OCI-LY7 (cell line): ENCODE data around the gene SERTAD1. TPM values are rescaled to one million over a fixed set of nuclear protein-coding genes. Genes with fewer than 3 reads are reported as not detected.

Experiments
- BruUV-seq: library from RNA; stranded (reverse); fragments of 400-500 nt; replicated peaks from 2 replicates; lab custom pipeline; 2021; lab: Mats Ljungman, UMichigan
- CTCF ChIA-PET: fragments of 300-600 bp; sonication (Branson Sonifier 250); formaldehyde crosslinking; loops from one replicate; lab custom pipeline; 2022; ENCODE audit warnings: antibody characterized with exemption; ENCODE audit not compliant: unreplicated experiment; lab: Charles Lee
- POLR2A ChIA-PET: fragments of 300-600 bp; sonication (Branson Sonifier 250); formaldehyde crosslinking; loops from one replicate; lab custom pipeline; 2022; ENCODE audit warnings: antibody characterized with exemption; lab: Charles Lee
- DNase-seq: peaks from one replicate; pipeline ENCODE4 v3.0.0-alpha.2; 2015; ENCODE audit warnings: low spot score
- H2AFZ ChIP-seq: fragments of 200-600 bp; sonication (generic), shearing (Covaris generic); 2 replicates; pipeline ENCODE4 v1.6.1; 2014; ENCODE audit warnings: mild to moderate bottlenecking, antibody characterized with exemption, low read length, moderate library complexity
- H3K27ac ChIP-seq: fragments of 200-600 bp; sonication (generic); 2 replicates; pipeline ENCODE4 v1.5.1; 2014; ENCODE audit warnings: mixed run types, low read depth, mild to moderate bottlenecking, moderate library complexity, low read length, inconsistent platforms; ENCODE audit not compliant: poor library complexity, severe bottlenecking
- H3K36me3 ChIP-seq: fragments of 200-600 bp; sonication (generic); 2 replicates; pipeline ENCODE4 v1.6.1; 2014; ENCODE audit warnings: mild to moderate bottlenecking, antibody characterized with exemption, low read length, moderate library complexity, mixed read lengths; ENCODE audit not compliant: insufficient read depth
- H3K4me1 ChIP-seq: fragments of 200-600 bp; sonication (generic); 2 replicates; pipeline ENCODE4 v1.5.1; 2014; ENCODE audit warnings: mild to moderate bottlenecking, low read length; ENCODE audit not compliant: insufficient read depth, poor library complexity, severe bottlenecking
- H3K4me2 ChIP-seq: fragments of 200-600 bp; sonication (generic); 2 replicates; pipeline ENCODE4 v1.6.1; 2014; ENCODE audit warnings: mild to moderate bottlenecking, low read length
- H3K4me3 ChIP-seq: fragments of 200-600 bp; sonication (generic); 2 replicates; pipeline ENCODE4 v1.5.1; 2014; ENCODE audit warnings: mild to moderate bottlenecking, low read depth, low read length; ENCODE audit not compliant: poor library complexity, severe bottlenecking
- H3K79me2 ChIP-seq: fragments of 200-600 bp; sonication (generic); 2 replicates; pipeline ENCODE4 v1.6.1; 2016; ENCODE audit warnings: low read depth, mild to moderate bottlenecking, low read length, moderate library complexity, mixed read lengths; ENCODE audit not compliant: insufficient read depth
- H3K9me2 ChIP-seq: fragments of 200-600 bp; sonication (generic); 2 replicates; pipeline ENCODE4 v1.6.1; 2016; ENCODE audit warnings: mild to moderate bottlenecking, low read length, mixed read lengths; ENCODE audit not compliant: insufficient read depth
- H3K9me3 ChIP-seq: fragments of 200-600 bp; sonication (generic); 2 replicates; pipeline ENCODE4 v1.6.1; 2014; ENCODE audit warnings: mild to moderate bottlenecking, mixed run types, low read length, mixed read lengths
- H4K20me1 ChIP-seq: fragments of 200-600 bp; sonication (generic); 2 replicates; pipeline ENCODE4 v1.6.1; 2014; ENCODE audit warnings: mild to moderate bottlenecking, antibody characterized with exemption, low read length, moderate library complexity, mixed read lengths; ENCODE audit not compliant: insufficient read depth
- EZH2phosphoT487 ChIP-seq: fragments of 200-600 bp; sonication (generic); IDR thresholded peaks from 2 replicates; pipeline ENCODE4 v1.6.1; 2018; ENCODE audit warnings: low read depth, borderline replicate concordance, mild to moderate bottlenecking, mixed run types, antibody characterized with exemption, low read length, moderate library complexity, mixed read lengths
- intact Hi-C: fragments of 100-400 bp; cut with micrococcal nuclease; formaldehyde crosslinking; loops from one replicate; pipeline ENCODE4 v1.10.0; 2022; ENCODE audit not compliant: unreplicated experiment
- total RNA-seq, 2 experiments: library from RNA; depleted of rRNA in 1 of 2; stranded (reverse); fragments of >200 nt in 1 of 2; shearing (Covaris generic) in 1 of 2; gene quantifications; 2 replicates each; pipeline ENCODE4 v1.2.3, GENCODE V29; 2014 to 2022
- TF ChIP-seq, protein P1 (sequence below): fragments of 200-600 bp; sonication (generic); conservative IDR thresholded peaks from 2 replicates; pipeline ENCODE4 v1.5.1; 2014; ENCODE audit warnings: mild to moderate bottlenecking, antibody characterized with exemption, low read length, moderate library complexity, mixed read lengths

Gene SERTAD1
- total RNA-seq, 2 experiments from 2014 or later, result 5.7 to 6.1 TPM

DNA sequence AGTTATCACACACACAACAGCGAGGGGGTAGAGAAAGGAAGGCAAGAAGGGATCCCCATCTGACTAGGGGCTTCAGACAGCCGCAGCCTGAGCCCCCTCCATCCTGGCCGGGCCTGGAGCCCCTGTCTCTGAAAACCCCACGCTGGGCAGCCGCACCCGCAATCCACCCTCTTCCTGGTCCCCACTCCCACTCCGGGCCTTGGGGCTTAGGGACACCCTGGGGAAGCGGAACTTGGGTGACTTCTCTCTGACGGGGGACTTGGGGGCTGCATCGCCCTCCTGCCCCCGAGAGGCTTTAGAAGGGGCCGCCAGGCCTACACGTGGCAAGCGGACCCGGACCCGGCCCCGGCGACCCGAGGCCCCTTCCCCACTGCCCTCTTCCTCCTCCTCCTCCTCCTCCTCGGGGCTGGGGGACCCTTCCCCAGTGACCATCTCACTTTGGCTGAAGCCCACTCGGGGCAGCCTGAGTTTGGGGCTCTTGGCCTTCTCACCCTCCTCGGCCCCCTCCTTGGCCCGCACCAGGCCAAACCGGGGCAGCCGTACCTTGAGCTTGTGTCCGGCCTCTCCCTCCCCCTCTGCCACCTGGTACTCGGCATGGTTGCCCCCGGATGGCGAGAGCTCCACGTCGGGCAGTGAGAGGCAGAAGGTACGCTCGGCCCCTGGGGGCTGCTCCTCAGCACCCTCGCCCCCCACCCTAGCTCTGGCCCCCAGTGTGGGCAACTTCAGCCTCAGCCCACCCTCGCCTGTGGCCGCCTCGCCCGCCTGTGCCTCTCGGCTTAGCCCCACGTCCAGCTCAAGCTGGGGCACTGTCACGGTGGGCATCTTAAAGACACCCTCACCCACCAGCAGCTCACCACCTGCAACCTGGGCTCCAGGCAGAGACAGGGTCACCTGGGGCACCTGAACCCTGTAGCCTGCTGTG lies 31.6 kb downstream of the SERTAD1 start:
- no peak for TF ChIP-seq EZH2phosphoT487
- TF ChIP-seq, protein P1, sequence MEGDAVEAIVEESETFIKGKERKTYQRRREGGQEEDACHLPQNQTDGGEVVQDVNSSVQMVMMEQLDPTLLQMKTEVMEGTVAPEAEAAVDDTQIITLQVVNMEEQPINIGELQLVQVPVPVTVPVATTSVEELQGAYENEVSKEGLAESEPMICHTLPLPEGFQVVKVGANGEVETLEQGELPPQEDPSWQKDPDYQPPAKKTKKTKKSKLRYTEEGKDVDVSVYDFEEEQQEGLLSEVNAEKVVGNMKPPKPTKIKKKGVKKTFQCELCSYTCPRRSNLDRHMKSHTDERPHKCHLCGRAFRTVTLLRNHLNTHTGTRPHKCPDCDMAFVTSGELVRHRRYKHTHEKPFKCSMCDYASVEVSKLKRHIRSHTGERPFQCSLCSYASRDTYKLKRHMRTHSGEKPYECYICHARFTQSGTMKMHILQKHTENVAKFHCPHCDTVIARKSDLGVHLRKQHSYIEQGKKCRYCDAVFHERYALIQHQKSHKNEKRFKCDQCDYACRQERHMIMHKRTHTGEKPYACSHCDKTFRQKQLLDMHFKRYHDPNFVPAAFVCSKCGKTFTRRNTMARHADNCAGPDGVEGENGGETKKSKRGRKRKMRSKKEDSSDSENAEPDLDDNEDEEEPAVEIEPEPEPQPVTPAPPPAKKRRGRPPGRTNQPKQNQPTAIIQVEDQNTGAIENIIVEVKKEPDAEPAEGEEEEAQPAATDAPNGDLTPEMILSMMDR, result no peak
- DNase-seq, result no peak
- H3K36me3 ChIP-seq, result no peaks in the 10 kb centered on the region
- H3K4me3 ChIP-seq, result no peak overlapping the region
- no peak overlapping the region for H2AFZ ChIP-seq
- CTCF ChIA-PET, result no interaction called here
- no peaks in the 10 kb centered on the region for H3K79me2 ChIP-seq
- no peak overlapping the region for H3K4me2 ChIP-seq
- H4K20me1 ChIP-seq, result no peaks in the 10 kb centered on the region
- H3K9me3 ChIP-seq, result no peaks in the 10 kb centered on the region
- BruUV-seq, result no TSS peak
- H3K9me2 ChIP-seq, result no peaks in the 10 kb centered on the region
- no peak overlapping the region for H3K27ac ChIP-seq
- intact Hi-C loops, result loop anchor here (1.0 kb wide), 1 partner anchor 50 kb away; the partner anchor contains the start of gene SERTAD3
- H3K4me1 ChIP-seq, result peaks cover 5% of the 10 kb centered on the region
- POLR2A ChIA-PET, result no interaction called here

DNA sequence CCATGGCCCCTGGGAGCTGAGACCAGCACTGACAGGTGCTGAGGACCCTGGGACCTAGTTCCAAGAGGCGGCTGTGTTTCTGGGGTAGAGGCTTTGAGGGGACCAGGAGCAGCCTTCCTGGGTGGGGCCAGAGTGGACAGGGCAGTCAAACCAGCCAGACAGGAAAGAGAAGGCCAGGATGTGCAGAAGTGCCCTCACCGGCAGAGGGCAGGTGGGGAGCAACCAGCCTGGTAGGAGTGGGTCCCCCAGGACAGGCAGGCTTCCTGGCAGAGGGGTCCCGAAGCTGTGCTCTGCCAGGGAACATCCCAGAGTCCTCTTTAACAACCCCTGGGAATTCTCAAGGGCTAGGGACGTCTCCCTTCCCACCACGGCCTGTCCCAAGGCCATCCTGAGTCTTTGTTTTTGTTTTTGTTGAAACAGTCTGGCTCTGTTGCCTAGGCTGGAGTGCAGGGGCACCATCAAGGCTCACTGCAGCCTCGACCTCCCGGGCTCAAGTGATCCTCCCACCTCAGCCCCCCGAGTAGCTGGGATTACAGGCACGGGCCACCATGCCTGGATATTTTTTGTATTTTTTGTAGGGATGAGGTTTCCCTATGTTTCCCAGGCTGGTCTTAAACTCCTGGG lies 32.8 kb downstream of the SERTAD1 start:
- no TSS peak for BruUV-seq
- CTCF ChIA-PET, result no interaction called here
- H3K9me3 ChIP-seq, result no peaks in the 10 kb centered on the region
- H3K36me3 ChIP-seq, result no peaks in the 10 kb centered on the region
- H3K27ac ChIP-seq, result no peak overlapping the region
- TF ChIP-seq EZH2phosphoT487, result no peak
- TF ChIP-seq, protein P1, result peak; percentile 63
- no peaks in the 10 kb centered on the region for H4K20me1 ChIP-seq
- H3K9me2 ChIP-seq, result no peaks in the 10 kb centered on the region
- H3K79me2 ChIP-seq, result no peaks in the 10 kb centered on the region
- H2AFZ ChIP-seq, result no peak overlapping the region
- no peak overlapping the region for H3K4me3 ChIP-seq
- no peaks in the 10 kb centered on the region for H3K4me1 ChIP-seq
- peak; percentile 51 for DNase-seq
- H3K4me2 ChIP-seq, result no peak overlapping the region
- POLR2A ChIA-PET, result no interaction called here
- intact Hi-C loops, result loop anchor here (1.0 kb wide), 1 partner anchor 51 kb away; the partner anchor contains the start of gene SERTAD3
